Ascending aorta (tissue), 2 donors: ENCODE measurements around the gene ESRP2. TPM values are rescaled to one million over a fixed set of nuclear protein-coding genes. Genes with fewer than 3 reads are reported as not detected.

Experiments used
- DNase-seq, 2 donors: peaks; one replicate each; pipeline ENCODE4 v3.0.0-alpha.2; 2019; ENCODE audit warnings: low spot score in 2 of 2
- H3K27ac ChIP-seq, 2 donors: fragments of 200-600 bp; sonication (generic); one replicate each; pipeline ENCODE4 v1.5.1; 2016 to 2017; ENCODE audit warnings: mild to moderate bottlenecking in 1 of 2
- H3K27me3 ChIP-seq: fragments of 200-600 bp; sonication (generic); one replicate; pipeline ENCODE4 v1.5.1; 2017
- H3K36me3 ChIP-seq, 2 donors: fragments of 200-600 bp; sonication (generic); one replicate each; pipeline ENCODE4 v1.5.1; 2016
- H3K4me1 ChIP-seq, 2 donors: fragments of 200-600 bp; sonication (generic); one replicate each; pipeline ENCODE4 v1.5.1; 2016 to 2017; ENCODE audit warnings: mild to moderate bottlenecking in 1 of 2
- H3K4me3 ChIP-seq, 2 donors: fragments of 200-600 bp; sonication (generic); one replicate each; pipeline ENCODE4 v1.5.1; 2016 to 2017; ENCODE audit warnings: mild to moderate bottlenecking in 1 of 2
- H3K9me3 ChIP-seq, 2 donors: fragments of 200-600 bp; sonication (generic); one replicate each; pipeline ENCODE4 v1.5.1; 2016
- CTCF ChIP-seq, 3 experiments: fragments of 200-600 bp in 2 of 3; fragments of 450-650 bp in 1 of 3; sonication (generic) in 2 of 3; IDR thresholded peaks; one replicate each; pipeline ENCODE4 v1.5.1; 2016 to 2019; ENCODE audit warnings: antibody characterized with exemption in 3 of 3, mild to moderate bottlenecking in 1 of 3, moderate library complexity in 1 of 3
- intact Hi-C: fragments of 100-400 bp; cut with DNase I; formaldehyde crosslinking; loops from one replicate; pipeline ENCODE4 v1.15.1; 2023
- total RNA-seq: library from RNA; depleted of rRNA; stranded (reverse); fragments of >200 nt; gene quantifications from one replicate; pipeline ENCODE4 v1.1.0, GENCODE V29; 2016

The ESRP2 gene
- total RNA-seq, 1 donor from 2014 or later: not detected

- Histone ChIP-seq H3K36me3 (peaks cover 50 to 59% of the 10 kb centered on the region in 2 donors), H3K27ac (peak overlapping the region in 1 of 2 donors; percentile 36), H3K9me3 (no peaks in the 10 kb centered on the region), H3K4me1 (peaks cover 10 to 21% of the 10 kb centered on the region in 2 donors), H3K27me3 (no peaks in the 10 kb centered on the region), H3K4me3 (no peak overlapping the region)
- TF ChIP-seq CTCF (IDR thresholded peaks at IDR 0.05): no peak
- intact Hi-C loops: no loop called here
- no peak for DNase-seq
Measured at GRCh38 chr16:68255712-68256111, 19.8 kb upstream of the ESRP2 start.

GRCh38 chr16:68253721-68254120 lies 17.8 kb upstream of the ESRP2 start:
- DNase-seq: no peak
- peaks cover 49 to 61% of the 10 kb centered on the region in 2 donors for H3K36me3 ChIP-seq
- no peaks in the 10 kb centered on the region for H3K9me3 ChIP-seq
- H3K27me3 ChIP-seq: no peaks in the 10 kb centered on the region
- peak overlapping the region in 1 of 2 donors; percentile 2 for H3K27ac ChIP-seq
- peaks cover 10 to 18% of the 10 kb centered on the region in 2 donors for H3K4me1 ChIP-seq
- intact Hi-C loops: no loop called here
- no peak overlapping the region for H3K4me3 ChIP-seq
- TF ChIP-seq CTCF (IDR thresholded peaks at IDR 0.05): no peak

- Histone ChIP-seq H3K27ac (peak overlapping the region; percentile 62 to 88), H3K9me3 (no peaks in the 10 kb centered on the region), H3K4me1 (peaks cover 9 to 17% of the 10 kb centered on the region in 2 donors), H3K27me3 (no peaks in the 10 kb centered on the region), H3K4me3 (no peak overlapping the region), H3K36me3 (peaks cover 49 to 61% of the 10 kb centered on the region in 2 donors)
- intact Hi-C loops: no loop called here
- no peak for DNase-seq
- TF ChIP-seq CTCF (IDR thresholded peaks at IDR 0.05): no peak
Measured at GRCh38 chr16:68252383-68252782, 16.5 kb upstream of the ESRP2 start.

GRCh38 chr16:68251832-68252231 lies 15.9 kb upstream of the ESRP2 start:
- H3K27ac ChIP-seq: peak overlapping the region; percentile 62 to 88
- intact Hi-C loops: no loop called here
- peaks cover 49 to 57% of the 10 kb centered on the region in 2 donors for H3K36me3 ChIP-seq
- peaks cover 14 to 22% of the 10 kb centered on the region in 2 donors for H3K4me1 ChIP-seq
- no peak overlapping the region for H3K4me3 ChIP-seq
- H3K27me3 ChIP-seq: no peaks in the 10 kb centered on the region
- H3K9me3 ChIP-seq: no peaks in the 10 kb centered on the region
- no peak for DNase-seq
- no peak for TF ChIP-seq CTCF (IDR thresholded peaks at IDR 0.05)

- DNase-seq: no peak
- peak overlapping the region in 1 of 2 donors; percentile 88 for H3K27ac ChIP-seq
Measured at GRCh38 chr16:68250951-68251350, 15.0 kb upstream of the ESRP2 start.

More at GRCh38 chr16:68250951-68251350, 15.0 kb upstream of the ESRP2 start:
- Histone ChIP-seq H3K4me1 (peaks cover 23 to 30% of the 10 kb centered on the region in 2 donors), H3K4me3 (no peak overlapping the region), H3K27me3 (no peaks in the 10 kb centered on the region), H3K36me3 (peaks cover 48 to 55% of the 10 kb centered on the region in 2 donors), H3K9me3 (no peaks in the 10 kb centered on the region)
- intact Hi-C loops: no loop called here
- TF ChIP-seq CTCF (IDR thresholded peaks at IDR 0.05): no peak
